Measurements from ENCODE around the gene METTL16.

The METTL16 gene

DNA sequence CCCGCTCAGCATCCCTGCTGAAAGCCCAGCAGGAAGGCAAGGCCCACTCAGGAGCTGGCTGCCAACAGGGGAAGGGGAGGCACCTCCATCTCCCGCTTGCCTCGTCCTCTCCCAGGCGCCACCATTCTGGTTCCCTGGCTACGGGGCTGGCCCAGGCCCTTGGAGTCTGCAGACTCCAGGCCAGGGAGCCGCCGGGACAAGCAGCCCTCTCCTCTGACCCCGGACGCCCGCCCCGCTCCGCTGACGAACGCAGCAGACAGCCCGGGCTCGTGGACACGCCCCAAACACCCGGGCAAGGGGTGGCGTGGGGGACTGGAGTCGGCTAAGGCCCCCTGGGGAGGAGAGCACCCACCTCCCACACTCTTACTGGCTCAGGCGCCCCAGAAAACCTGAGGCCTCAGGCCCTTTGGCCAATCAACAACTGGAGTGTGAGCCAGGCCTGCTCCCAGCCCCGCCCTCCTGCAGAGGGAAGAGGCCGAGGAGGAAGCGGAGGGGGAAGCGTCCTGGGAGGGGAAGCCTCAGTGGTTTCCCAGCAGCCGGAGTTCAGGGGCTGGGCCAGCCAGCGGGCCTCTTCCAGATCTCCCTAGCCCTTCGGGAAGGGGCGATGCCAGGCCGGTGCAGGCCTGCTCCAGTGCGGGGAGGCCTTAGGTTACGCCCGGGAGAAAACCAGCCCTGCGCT is 115.0 kb downstream of the METTL16 start:
- DNase-seq (ENCODE audit: low read depth): peak; percentile 68
- peak overlapping the region; percentile 52 for H3K4me3 ChIP-seq (ENCODE audit: low read depth, low read length)
- TF ChIP-seq, protein P1, sequence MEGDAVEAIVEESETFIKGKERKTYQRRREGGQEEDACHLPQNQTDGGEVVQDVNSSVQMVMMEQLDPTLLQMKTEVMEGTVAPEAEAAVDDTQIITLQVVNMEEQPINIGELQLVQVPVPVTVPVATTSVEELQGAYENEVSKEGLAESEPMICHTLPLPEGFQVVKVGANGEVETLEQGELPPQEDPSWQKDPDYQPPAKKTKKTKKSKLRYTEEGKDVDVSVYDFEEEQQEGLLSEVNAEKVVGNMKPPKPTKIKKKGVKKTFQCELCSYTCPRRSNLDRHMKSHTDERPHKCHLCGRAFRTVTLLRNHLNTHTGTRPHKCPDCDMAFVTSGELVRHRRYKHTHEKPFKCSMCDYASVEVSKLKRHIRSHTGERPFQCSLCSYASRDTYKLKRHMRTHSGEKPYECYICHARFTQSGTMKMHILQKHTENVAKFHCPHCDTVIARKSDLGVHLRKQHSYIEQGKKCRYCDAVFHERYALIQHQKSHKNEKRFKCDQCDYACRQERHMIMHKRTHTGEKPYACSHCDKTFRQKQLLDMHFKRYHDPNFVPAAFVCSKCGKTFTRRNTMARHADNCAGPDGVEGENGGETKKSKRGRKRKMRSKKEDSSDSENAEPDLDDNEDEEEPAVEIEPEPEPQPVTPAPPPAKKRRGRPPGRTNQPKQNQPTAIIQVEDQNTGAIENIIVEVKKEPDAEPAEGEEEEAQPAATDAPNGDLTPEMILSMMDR (IDR thresholded peaks at IDR 0.05; ENCODE audit: control insufficient read depth, extremely low read depth, insufficient read depth): no peak

DNA sequence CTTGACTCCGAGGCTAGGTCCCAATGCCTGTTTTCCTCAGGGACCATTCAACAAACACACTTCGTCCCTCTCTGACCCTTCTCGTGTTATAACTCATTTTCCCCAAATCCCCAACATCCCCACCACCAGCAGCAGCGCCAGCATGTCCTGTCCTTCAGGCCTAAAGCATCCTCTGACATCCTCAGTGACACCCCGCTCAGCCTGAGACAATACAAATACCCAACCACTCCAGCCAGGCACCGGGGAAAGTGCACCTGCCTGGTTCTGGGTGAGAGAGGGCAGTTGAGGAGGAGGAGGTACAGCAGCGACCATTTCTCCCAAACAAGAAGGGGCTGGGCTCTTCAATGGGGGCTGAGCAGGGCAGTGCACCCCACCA is 115.5 kb downstream of the METTL16 start:
- peak overlapping the region; percentile 52 for H3K4me3 ChIP-seq (ENCODE audit: low read depth, low read length)
- TF ChIP-seq, protein P1 (IDR thresholded peaks at IDR 0.05; ENCODE audit: control insufficient read depth, extremely low read depth, insufficient read depth): no peak
- DNase-seq (ENCODE audit: low read depth): no peak

DNA sequence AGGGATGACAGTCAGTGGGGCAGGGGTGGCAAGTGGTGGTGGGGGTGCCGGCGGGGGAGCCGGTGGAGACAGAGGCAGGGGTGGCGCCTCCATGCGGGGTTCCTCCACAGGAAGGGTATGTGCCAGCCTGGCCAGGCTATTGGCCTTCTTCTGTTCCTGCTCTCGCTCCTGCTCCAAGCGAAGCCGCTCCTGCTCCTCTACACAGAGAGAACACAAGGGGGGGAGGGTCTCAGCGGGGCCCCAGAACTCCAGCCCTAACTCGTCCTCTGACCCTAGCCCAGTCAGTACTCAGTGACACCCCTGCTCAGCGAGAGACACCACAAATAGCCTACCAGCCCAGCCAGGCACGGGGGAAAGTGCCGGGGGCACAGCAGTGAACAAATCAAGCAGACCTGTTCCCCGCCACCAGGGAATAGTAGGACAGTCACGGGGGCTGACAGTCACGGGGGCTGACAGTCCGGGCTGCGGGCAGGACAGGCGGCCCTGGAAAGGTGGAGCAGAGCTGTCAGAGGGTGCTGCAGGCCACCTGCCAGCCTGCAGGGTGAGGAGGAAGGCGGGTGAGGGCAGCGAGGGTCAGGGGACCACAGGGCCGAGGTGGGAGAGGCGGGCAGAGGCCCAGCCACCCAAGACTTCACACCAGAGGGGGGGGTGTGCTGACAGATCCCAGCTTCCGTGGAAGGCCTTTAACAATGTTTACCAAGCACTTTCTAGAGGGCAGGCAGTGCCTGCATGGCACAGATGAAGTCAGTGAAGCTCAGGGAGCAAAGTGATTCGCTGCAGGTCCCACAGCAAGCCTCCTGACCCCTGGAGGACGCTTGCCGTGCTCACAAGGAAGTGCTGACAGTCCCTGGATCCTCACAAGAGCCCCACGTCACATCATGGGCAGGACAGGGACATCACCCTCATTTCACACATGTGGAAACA is 116.2 kb downstream of the METTL16 start:
- DNase-seq (ENCODE audit: low read depth): peak; percentile 94
- H3K4me3 ChIP-seq (ENCODE audit: low read depth, low read length): 0 out of 2 replicates have a peak overlapping the region, but pooled peaks have one; percentile 52
- TF ChIP-seq, protein P1 (IDR thresholded peaks at IDR 0.05; ENCODE audit: control insufficient read depth, extremely low read depth, insufficient read depth): peak; percentile 46

DNA sequence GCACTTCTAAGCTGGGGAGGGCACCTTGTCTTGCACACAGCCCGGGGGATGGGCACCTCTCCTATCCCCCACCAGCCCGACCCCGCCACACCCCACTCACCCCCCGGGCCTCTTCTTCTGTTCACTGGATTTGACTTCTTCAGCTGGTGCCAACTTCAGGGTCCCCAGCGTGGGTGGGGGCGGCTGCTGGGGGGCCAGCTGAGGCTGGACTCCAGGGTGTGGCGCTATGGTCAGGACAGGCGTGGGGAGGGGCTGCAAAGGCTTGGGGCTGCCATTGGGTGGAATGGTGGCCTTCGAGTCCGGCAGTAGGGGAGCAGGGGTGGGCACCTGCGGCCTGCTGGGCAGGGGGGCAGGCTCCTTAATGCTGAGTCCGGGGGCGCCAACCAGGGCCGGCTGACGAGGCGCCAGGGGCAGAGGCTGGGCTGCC is 116.9 kb downstream of the METTL16 start:
- DNase-seq (ENCODE audit: low read depth): no peak
- TF ChIP-seq, protein P1 (IDR thresholded peaks at IDR 0.05; ENCODE audit: control insufficient read depth, extremely low read depth, insufficient read depth): no peak

DNA sequence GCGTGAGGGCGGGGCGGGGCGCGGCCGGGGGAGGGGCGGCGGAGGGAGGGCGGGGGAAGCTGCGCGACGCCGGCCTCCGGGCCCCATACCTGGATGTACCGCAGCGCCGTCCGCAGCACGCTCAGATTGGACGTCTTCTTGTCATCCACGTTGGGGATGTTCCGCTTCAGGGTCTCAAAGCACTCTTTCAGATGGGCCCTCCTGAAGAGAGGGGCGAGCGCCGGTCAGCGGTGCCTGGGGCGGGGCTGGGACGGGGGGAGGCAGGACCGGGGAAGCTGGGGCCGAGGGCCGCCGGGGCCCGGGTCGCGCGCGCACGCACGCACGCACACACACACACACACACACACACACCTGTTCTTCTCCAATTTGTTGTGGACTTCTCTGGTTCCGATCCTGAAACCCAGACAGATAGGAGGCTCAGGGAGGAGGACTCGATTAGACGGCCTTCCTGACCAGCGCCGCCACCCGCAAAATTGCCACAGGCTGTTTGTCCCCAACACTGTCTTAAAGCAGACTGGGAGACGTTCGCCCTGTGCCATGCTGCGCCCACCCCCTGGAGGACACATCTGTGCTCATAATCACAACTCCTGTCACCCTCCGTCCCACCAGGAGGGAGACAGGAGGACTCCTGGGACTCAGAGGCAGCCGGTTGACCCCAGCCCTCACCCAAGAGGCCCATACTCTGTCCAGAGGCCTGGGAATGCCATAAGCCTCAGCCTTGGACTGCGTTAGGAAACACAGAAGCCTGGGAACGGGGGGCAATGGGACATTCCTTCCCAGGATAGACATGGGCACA is 117.5 kb downstream of the METTL16 start:
- TF ChIP-seq, protein P1 (IDR thresholded peaks at IDR 0.05; ENCODE audit: control insufficient read depth, extremely low read depth, insufficient read depth): no peak
- no peak for DNase-seq (ENCODE audit: low read depth)
- peak overlapping the region; percentile 38 for H3K4me3 ChIP-seq (ENCODE audit: low read depth, low read length)

More for the DNA sequence above, 116.9 kb downstream of the METTL16 start:
- no peak overlapping the region for H3K4me3 ChIP-seq (ENCODE audit: low read depth, low read length)

DNA sequence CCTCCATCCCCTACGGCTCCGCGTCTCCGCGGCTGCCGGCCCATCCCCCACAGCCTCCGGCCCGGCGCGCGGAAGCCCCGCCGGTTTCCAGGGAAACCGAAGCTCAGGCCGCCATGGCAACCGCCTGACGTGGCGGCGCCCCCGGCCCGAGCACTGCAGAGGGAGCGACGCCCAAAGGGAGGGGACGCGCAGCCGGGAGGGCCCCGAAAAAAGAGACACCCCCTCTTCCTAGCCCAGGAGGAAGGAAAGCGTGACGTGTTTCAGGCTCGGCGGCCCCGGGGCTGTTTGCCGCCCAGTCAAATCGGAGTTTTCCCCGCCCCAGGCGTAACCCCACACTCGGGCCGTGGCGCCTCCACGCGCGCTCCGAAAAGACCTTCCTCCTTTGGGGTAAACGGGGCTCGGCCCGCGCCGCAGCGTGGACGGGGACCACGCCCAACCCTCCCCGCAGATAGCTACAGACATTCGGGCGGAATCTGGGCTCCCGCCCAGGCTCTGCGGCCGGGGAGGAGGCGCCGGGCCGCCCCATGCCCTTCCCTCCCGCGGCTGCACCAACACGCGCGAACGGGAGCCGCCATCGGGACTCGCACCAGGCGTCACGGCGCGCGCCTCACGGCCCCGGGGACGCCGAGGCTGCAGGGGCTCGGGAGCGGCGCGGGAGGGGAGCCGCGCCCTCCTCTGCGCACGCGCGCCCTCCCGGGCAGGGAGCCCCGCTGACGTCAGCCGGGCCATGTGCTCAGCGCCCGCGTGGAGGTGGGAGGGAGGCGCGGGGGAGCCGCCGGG is 118.3 kb downstream of the METTL16 start:
- DNase-seq (ENCODE audit: low read depth): no peak
- peak overlapping the region; percentile 71 for H3K4me3 ChIP-seq (ENCODE audit: low read depth, low read length)

More for the DNA sequence above, 118.3 kb downstream of the METTL16 start:
- TF ChIP-seq, protein P1 (IDR thresholded peaks at IDR 0.05; ENCODE audit: control insufficient read depth, extremely low read depth, insufficient read depth): no peak

Measured in LNCaP clone FGC (cell line).